Ovary (tissue), 9 donors: ENCODE measurements around the gene INTS11. TPM values are rescaled to one million over a fixed set of nuclear protein-coding genes. Genes with fewer than 3 reads are reported as not detected.

Experiments
- DNase-seq, 5 donors: peaks; one replicate each; pipeline ENCODE4 v3.0.0-alpha.2; 2019 to 2020
- H3K27ac ChIP-seq, 2 donors: fragments of 200-600 bp; one replicate each; pipeline versions ENCODE4 v1.5.1 to v1.8.0; 2019 to 2022
- H3K27me3 ChIP-seq: fragments of 200-600 bp; one replicate; pipeline ENCODE4 v1.8.0; 2022
- H3K36me3 ChIP-seq: fragments of 200-600 bp; sonication (generic); one replicate; pipeline ENCODE4 v1.5.1; 2019
- H3K4me1 ChIP-seq: one replicate; pipeline ENCODE4 v1.8.1; 2013; ENCODE audit warnings: mild to moderate bottlenecking, moderate library complexity; ENCODE audit not compliant: insufficient read depth
- H3K4me3 ChIP-seq: fragments of 200-600 bp; sonication (generic); one replicate; pipeline ENCODE4 v1.5.1; 2017
- H3K9me3 ChIP-seq, 2 donors: fragments of 200-600 bp in 1 of 2; sonication (generic) in 1 of 2; one replicate each; pipeline versions ENCODE4 v1.5.1 to v1.8.1; 2013 to 2019; ENCODE audit warnings: mild to moderate bottlenecking in 1 of 2, moderate library complexity in 1 of 2
- EP300 ChIP-seq: sonication (generic); formaldehyde crosslinking; IDR thresholded peaks from one replicate; pipeline ENCODE4 v1.6.1; 2017; ENCODE audit warnings: antibody characterized with exemption
- POLR2A ChIP-seq: fragments of 450-650 bp; IDR thresholded peaks from one replicate; pipeline ENCODE4 v1.6.1; 2017; ENCODE audit warnings: antibody characterized with exemption, mild to moderate bottlenecking, moderate library complexity
- WGBS, 3 donors: extraction: QIAGEN DNeasy Blood & Tissue Kit in 1 of 3; methylation state at CpG; one replicate each; pipeline versions ENCODE4 v1.1.5 to v1.1.7; 2013 to 2017; 5-methylcytosine and 5-hydroxymethylcytosine counted together
- intact Hi-C, 4 donors: fragments of 100-400 bp; cut with DNase I; formaldehyde crosslinking; loops; one replicate each; pipeline versions ENCODE4 v1.11.0 to v1.15.1; 2022 to 2023
- polyA plus RNA-seq, 2 donors: library from polyadenylated mRNA; stranded (reverse); fragments of 200-250 nt in 1 of 2; fragments of 350-450 nt in 1 of 2; fragmentation: Illumina TruSeq in 1 of 2; extraction: RNeasy Lipid Tissue Mini Kit (QIAGEN cat#74804) in 1 of 2; gene quantifications; one replicate each; pipeline ENCODE4 v1.2.3, GENCODE V29; 2013 to 2014
- total RNA-seq, 7 donors: library from RNA; depleted of rRNA in 2 of 7; stranded (reverse); fragments of >200 nt in 2 of 7; fragmentation: NEBNext Ultra II Directional in 3 of 7; extraction: Animal tissue kit (Norgen Biotek cat#: 25700) in 3 of 7; gene quantifications; one replicate each; pipeline versions ENCODE4 v1.1.0 to v1.2.4, GENCODE V29; 2016 to 2023
- TF ChIP-seq, protein P1 (sequence below), 3 donors: fragments of 450-650 bp in 2 of 3; fragments of 200-600 bp in 1 of 3; IDR thresholded peaks; one replicate each; pipeline versions ENCODE4 v1.5.1 to v1.8.0; 2016 to 2022; ENCODE audit warnings: antibody characterized with exemption in 3 of 3, mild to moderate bottlenecking in 1 of 3
- donor health status: DM: no; HTN: no; CAD: no; lungs with moderate emphysema.
- donor health status: DM: no; HTN: no; CAD: no.
- donor health status: Bipolar disorder and iron deficiency.
- donor health status: DM: yes; HTN: yes; CAD: no.
- donor health status: DM: no; HTN: no; CAD: no.
- donor health status: DM: yes; HTN: yes; CAD: no.

The INTS11 gene
- total and polyA plus RNA-seq, 9 donors = 72.6 to 135 (median 109) TPM

GRCh38 chr1:1310476-1311053, 13.9 kb downstream of the INTS11 start:
- intact Hi-C loops = loop anchor here in 1 of 4 donors (10.0 kb wide), 1 partner anchor 194 kb away; no protein-coding TSS in a partner anchor
- WGBS, 3 donors = 80 to 85% (median 84%) methylated on average over 21 of the region's 21 CpGs
- Histone ChIP-seq H3K4me1 (peaks cover 21% of the 10 kb centered on the region), H3K4me3 (no peak overlapping the region), H3K27me3 (no peaks in the 10 kb centered on the region), H3K27ac (peak overlapping the region in 1 of 2 donors; percentile 20), H3K36me3 (no peaks in the 10 kb centered on the region), H3K9me3 (no peaks in the 10 kb centered on the region)
- TF ChIP-seq POLR2A (no peak), EP300 (no peak)
- TF ChIP-seq, protein P1, sequence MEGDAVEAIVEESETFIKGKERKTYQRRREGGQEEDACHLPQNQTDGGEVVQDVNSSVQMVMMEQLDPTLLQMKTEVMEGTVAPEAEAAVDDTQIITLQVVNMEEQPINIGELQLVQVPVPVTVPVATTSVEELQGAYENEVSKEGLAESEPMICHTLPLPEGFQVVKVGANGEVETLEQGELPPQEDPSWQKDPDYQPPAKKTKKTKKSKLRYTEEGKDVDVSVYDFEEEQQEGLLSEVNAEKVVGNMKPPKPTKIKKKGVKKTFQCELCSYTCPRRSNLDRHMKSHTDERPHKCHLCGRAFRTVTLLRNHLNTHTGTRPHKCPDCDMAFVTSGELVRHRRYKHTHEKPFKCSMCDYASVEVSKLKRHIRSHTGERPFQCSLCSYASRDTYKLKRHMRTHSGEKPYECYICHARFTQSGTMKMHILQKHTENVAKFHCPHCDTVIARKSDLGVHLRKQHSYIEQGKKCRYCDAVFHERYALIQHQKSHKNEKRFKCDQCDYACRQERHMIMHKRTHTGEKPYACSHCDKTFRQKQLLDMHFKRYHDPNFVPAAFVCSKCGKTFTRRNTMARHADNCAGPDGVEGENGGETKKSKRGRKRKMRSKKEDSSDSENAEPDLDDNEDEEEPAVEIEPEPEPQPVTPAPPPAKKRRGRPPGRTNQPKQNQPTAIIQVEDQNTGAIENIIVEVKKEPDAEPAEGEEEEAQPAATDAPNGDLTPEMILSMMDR (IDR thresholded peaks at IDR 0.05) = no peak
- DNase-seq = no peak

DNA sequence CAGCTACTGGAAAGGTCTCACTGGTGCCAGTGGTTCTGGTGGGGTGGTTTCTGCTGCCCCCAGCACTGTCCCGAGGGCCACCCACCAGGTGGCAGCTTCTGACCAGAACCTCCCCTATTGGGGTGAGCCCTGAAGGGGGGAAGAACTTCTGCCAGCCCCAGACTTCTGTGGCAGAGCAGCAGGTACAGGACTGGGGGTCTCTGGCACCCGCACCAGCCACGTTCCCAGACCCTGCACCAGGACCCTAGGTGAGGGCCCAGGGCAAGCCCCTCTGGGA, 14.4 kb downstream of the INTS11 start:
- no peaks in the 10 kb centered on the region for H3K27me3 ChIP-seq
- H3K36me3 ChIP-seq = no peaks in the 10 kb centered on the region
- no peaks in the 10 kb centered on the region for H3K9me3 ChIP-seq
- no peak overlapping the region for H3K4me3 ChIP-seq
- peak overlapping the region in 1 of 2 donors; percentile 20 for H3K27ac ChIP-seq
- no peak for DNase-seq
- WGBS, 3 donors = 67 to 82% (median 76%) methylated on average over 3 of the region's 3 CpGs
- intact Hi-C loops = loop anchor here in 1 of 4 donors (10.0 kb wide), 1 partner anchor 195 kb away; no protein-coding TSS in a partner anchor
- peaks cover 24% of the 10 kb centered on the region for H3K4me1 ChIP-seq
- TF ChIP-seq EP300 (no peak), POLR2A (no peak)
- TF ChIP-seq, protein P1 (IDR thresholded peaks at IDR 0.05) = no peak

DNA sequence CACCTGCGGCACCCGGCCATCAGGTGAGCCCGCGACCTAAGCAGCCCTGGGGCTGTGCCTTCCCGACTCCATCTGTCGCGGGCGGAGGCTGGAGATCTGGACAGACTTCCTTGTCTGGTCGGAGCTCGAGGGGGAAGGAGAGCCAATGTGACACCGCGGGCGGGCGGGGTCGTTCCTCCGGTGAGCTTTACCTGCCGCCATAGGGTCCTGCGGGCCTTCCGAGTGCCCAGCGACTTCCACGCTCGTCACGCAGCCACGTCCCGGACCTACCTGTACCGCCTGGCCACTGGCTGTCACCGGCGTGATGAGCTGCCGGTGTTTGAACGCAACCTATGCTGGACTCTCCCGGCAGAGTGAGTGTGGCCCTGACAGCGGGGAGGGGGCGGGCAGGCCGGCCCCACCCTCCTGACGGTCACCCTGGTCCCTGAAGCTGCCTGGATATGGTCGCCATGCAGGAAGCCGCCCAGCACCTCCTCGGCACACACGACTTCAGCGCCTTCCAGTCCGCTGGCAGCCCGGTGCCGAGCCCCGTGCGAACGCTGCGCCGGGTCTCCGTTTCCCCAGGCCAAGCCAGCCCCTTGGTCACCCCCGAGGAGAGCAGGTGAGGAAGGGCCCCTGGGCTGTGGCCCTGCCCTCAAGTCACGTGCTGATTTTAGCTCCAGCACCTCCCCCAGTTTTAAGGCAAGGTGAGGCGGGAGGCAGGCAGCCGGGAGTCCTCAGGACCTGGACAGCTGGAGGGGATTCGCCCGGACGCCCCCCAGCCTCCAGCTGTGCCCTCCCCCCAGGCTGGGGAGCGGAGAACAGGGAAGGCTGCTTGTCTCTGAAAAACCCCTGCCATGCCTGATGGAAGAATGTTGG, 15.0 kb downstream of the INTS11 start:
- intact Hi-C loops = loop anchor here in 1 of 4 donors (10.0 kb wide), 1 partner anchor 195 kb away; no protein-coding TSS in a partner anchor
- no peaks in the 10 kb centered on the region for H3K36me3 ChIP-seq
- peaks cover 29% of the 10 kb centered on the region for H3K4me1 ChIP-seq
- H3K4me3 ChIP-seq = peak overlapping the region; percentile 68
- H3K9me3 ChIP-seq = no peaks in the 10 kb centered on the region
- peak in 2 of 5 donors; percentile 61 to 68 for DNase-seq
- WGBS, 3 donors = 24 to 34% (median 26%) methylated on average over 51 to 57 of the region's 57 CpGs
- peak overlapping the region; percentile 54 to 91 for H3K27ac ChIP-seq
- TF ChIP-seq EP300 = no peak
- TF ChIP-seq, protein P1 (IDR thresholded peaks at IDR 0.05) = no peak
- no peak for TF ChIP-seq POLR2A
- no peaks in the 10 kb centered on the region for H3K27me3 ChIP-seq

DNA sequence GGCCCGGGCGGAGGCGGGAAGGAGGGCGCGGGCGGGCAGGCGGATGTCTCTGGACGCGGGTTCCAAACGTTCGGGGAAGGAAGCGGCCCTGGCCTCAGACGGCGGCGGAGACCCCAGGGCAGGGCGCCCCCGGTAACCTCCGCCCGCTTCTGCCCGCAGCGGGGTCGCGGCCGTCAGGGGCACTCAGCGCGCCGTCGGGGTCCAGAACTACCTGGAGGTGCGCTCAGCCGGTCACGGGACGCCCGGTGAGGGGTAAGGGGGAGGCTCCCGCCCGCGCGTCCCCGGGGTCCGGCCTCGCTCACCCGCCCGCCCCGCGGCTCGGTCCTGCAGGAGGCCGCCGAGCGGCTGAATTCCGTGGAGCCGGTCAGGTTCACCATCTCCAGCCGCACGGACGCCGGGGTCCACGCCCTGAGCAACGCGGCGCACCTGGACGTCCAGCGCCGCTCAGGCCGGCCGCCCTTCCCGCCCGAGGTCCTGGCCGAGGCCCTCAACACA, 15.7 kb downstream of the INTS11 start:
- intact Hi-C loops = no loop called here
- H3K36me3 ChIP-seq = no peaks in the 10 kb centered on the region
- H3K9me3 ChIP-seq = no peaks in the 10 kb centered on the region
- peak overlapping the region; percentile 54 to 91 for H3K27ac ChIP-seq
- H3K4me3 ChIP-seq = peak overlapping the region; percentile 68
- no peaks in the 10 kb centered on the region for H3K27me3 ChIP-seq
- 0% methylated on average over 26 to 66 of the region's 66 CpGs for WGBS, 3 donors
- peaks cover 32% of the 10 kb centered on the region for H3K4me1 ChIP-seq
- DNase-seq = peak in 1 of 5 donors; percentile 57
- TF ChIP-seq EP300 = no peak
- TF ChIP-seq, protein P1 (IDR thresholded peaks at IDR 0.05) = no peak
- TF ChIP-seq POLR2A = no peak
